GM21367 (cell line): ENCODE results near the gene KRTAP17-1.
"Not testable (repeated sequence)": the region's sequence is repeated elsewhere in the genome, so short reads cannot be mapped to it uniquely, and the experiment has no call there.

Experiments used
- ATAC-seq: cut with Tn5 transposase; IDR thresholded peaks from one replicate; pipeline ENCODE4 v1.9.1; 2021; ENCODE audit not compliant: unreplicated experiment

The KRTAP17-1 gene

GRCh38 chr17:41307647-41308046 lies 7.9 kb downstream of the KRTAP17-1 start:
- no peak for ATAC-seq

- ATAC-seq = no peak
Measured at GRCh38 chr17:41304091-41304490, 11.4 kb downstream of the KRTAP17-1 start.

- no peak for ATAC-seq
Measured at GRCh38 chr17:41302981-41303380, 12.5 kb downstream of the KRTAP17-1 start.

GRCh38 chr17:41301916-41302901 lies 13.3 kb downstream of the KRTAP17-1 start, which contains the start of gene KRTAP29-1:
KRTAP29-1 (minus strand) TSS chr17:41302851; CDS start chr17:41302851, 0 bp downstream.
- ATAC-seq = no peak

- no peak for ATAC-seq
Measured at GRCh38 chr17:41301204-41301790, 14.2 kb downstream of the KRTAP17-1 start.

GRCh38 chr17:41298458-41299135 lies 16.9 kb downstream of the KRTAP17-1 start:
- no peak for ATAC-seq

GRCh38 chr17:41296846-41297245 lies 18.7 kb downstream of the KRTAP17-1 start:
- no peak for ATAC-seq

- no peak for ATAC-seq
Measured at GRCh38 chr17:41294016-41294415, 21.5 kb downstream of the KRTAP17-1 start.

- ATAC-seq = no peak
Measured at GRCh38 chr17:41287050-41287449, 28.5 kb downstream of the KRTAP17-1 start.

GRCh38 chr17:41284546-41284945 lies 31.0 kb downstream of the KRTAP17-1 start:
- no peak for ATAC-seq

- ATAC-seq = no peak
Measured at GRCh38 chr17:41284043-41284442, 31.5 kb downstream of the KRTAP17-1 start.

- ATAC-seq = no peak
Measured at GRCh38 chr17:41278176-41278955, 37.1 kb downstream of the KRTAP17-1 start.

- not testable (repeated sequence) for ATAC-seq
Measured at GRCh38 chr17:41275648-41276190, 39.8 kb downstream of the KRTAP17-1 start, which contains the start of gene KRTAP9-7. KRTAP9-7 (plus strand) TSS chr17:41275698; CDS start chr17:41275698, 0 bp downstream.

- ATAC-seq = no peak
Measured at GRCh38 chr17:41271858-41272257, 43.7 kb downstream of the KRTAP17-1 start.

GRCh38 chr17:41271323-41271722 lies 44.2 kb downstream of the KRTAP17-1 start:
- not testable (repeated sequence) for ATAC-seq

GRCh38 chr17:41267711-41268110 lies 47.8 kb downstream of the KRTAP17-1 start:
- no peak for ATAC-seq

- no peak for ATAC-seq
Measured at GRCh38 chr17:41265078-41265477, 50.4 kb downstream of the KRTAP17-1 start, which contains the start of gene KRTAP9-6. KRTAP9-6 (plus strand) TSS chr17:41265378; CDS start chr17:41265378, 0 bp downstream.
